Measurements from ENCODE around the gene INPP4B.
"Not testable (repeated sequence)": the region's sequence is repeated elsewhere in the genome, so short reads cannot be mapped to it uniquely, and the experiment has no call there.

GRCh38 chr4:142066562-142066961 lies 779.5 kb downstream of the INPP4B start:
- not testable (repeated sequence) for TF ChIP-seq POLR2A, EP300, POLR2AphosphoS5 (IDR thresholded peaks at IDR 0.05)
- TF ChIP-seq, protein P1, sequence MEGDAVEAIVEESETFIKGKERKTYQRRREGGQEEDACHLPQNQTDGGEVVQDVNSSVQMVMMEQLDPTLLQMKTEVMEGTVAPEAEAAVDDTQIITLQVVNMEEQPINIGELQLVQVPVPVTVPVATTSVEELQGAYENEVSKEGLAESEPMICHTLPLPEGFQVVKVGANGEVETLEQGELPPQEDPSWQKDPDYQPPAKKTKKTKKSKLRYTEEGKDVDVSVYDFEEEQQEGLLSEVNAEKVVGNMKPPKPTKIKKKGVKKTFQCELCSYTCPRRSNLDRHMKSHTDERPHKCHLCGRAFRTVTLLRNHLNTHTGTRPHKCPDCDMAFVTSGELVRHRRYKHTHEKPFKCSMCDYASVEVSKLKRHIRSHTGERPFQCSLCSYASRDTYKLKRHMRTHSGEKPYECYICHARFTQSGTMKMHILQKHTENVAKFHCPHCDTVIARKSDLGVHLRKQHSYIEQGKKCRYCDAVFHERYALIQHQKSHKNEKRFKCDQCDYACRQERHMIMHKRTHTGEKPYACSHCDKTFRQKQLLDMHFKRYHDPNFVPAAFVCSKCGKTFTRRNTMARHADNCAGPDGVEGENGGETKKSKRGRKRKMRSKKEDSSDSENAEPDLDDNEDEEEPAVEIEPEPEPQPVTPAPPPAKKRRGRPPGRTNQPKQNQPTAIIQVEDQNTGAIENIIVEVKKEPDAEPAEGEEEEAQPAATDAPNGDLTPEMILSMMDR (IDR thresholded peaks at IDR 0.05): not testable (repeated sequence)
